Right lobe of liver (tissue), 6 donors: ENCODE data around the gene MTHFD2. TPM values are rescaled to one million over a fixed set of nuclear protein-coding genes. Genes with fewer than 3 reads are reported as not detected.

Experiments used
- ATAC-seq, 4 donors: fragments of 200-7000 bp; cut with Tn5 transposase; one replicate each; pipeline ENCODE4 v1.9.1; 2020; ENCODE audit warnings: mild to moderate bottlenecking in 4 of 4, moderate library complexity in 4 of 4
- DNase-seq, 3 donors: peaks; one replicate each; pipeline ENCODE4 v3.0.0-alpha.2; 2020
- H3K27ac ChIP-seq, 3 donors: fragments of 200-600 bp; one replicate each; pipeline ENCODE4 v1.8.0; 2022
- H3K27me3 ChIP-seq, 2 donors: fragments of 200-600 bp; one replicate each; pipeline ENCODE4 v1.8.0; 2022
- H3K36me3 ChIP-seq, 4 donors: fragments of 200-600 bp; sonication (generic) in 1 of 4; one replicate each; pipeline versions ENCODE4 v1.5.1 to v1.8.0; 2017 to 2022; ENCODE audit warnings: control low read depth in 1 of 4
- H3K4me1 ChIP-seq, 4 donors: fragments of 200-600 bp; sonication (generic) in 1 of 4; one replicate each; pipeline versions ENCODE4 v1.5.1 to v1.8.0; 2017 to 2022; ENCODE audit warnings: control low read depth in 1 of 4
- H3K4me3 ChIP-seq, 3 donors: fragments of 200-600 bp; one replicate each; pipeline ENCODE4 v1.8.0; 2022
- H3K9me3 ChIP-seq, 4 donors: fragments of 200-600 bp; sonication (generic) in 1 of 4; one replicate each; pipeline versions ENCODE4 v1.5.1 to v1.8.0; 2017 to 2022; ENCODE audit warnings: control low read depth in 1 of 4
- CTCF ChIP-seq, 4 donors: fragments of 200-600 bp in 3 of 4; fragments of 450-650 bp in 1 of 4; IDR thresholded peaks; one replicate each; pipeline versions ENCODE4 v1.5.1 to v1.8.0; 2016 to 2022; ENCODE audit warnings: antibody characterized with exemption in 4 of 4, mild to moderate bottlenecking in 2 of 4
- POLR2A ChIP-seq: fragments of 450-650 bp; IDR thresholded peaks from one replicate; pipeline ENCODE4 v1.6.1; 2017; ENCODE audit warnings: antibody characterized with exemption, mild to moderate bottlenecking
- WGBS: methylation state at CpG from one replicate; pipeline ENCODE4 v1.1.6; 2018; ENCODE audit warnings: low coverage, low lambda C conversion rate; ENCODE audit not compliant: insufficient coverage; ENCODE audit errors: missing lambda C conversion rate; 5-methylcytosine and 5-hydroxymethylcytosine counted together
- intact Hi-C, 2 donors: fragments of 100-400 bp; cut with DNase I; formaldehyde crosslinking; loops; one replicate each; pipeline versions ENCODE4 v1.11.2 to v1.14.1; 2022
- total RNA-seq, 6 experiments: library from RNA; depleted of rRNA in 2 of 6; stranded (reverse); fragments of >200 nt in 2 of 6; fragmentation: NEBNext Ultra II Directional in 3 of 6; extraction: Animal tissue kit (Norgen Biotek cat#: 25700) in 3 of 6; gene quantifications; one replicate each; pipeline versions ENCODE4 v1.1.0 to v1.2.4, GENCODE V29; 2016 to 2023
- donor health status: DM: no; HTN: yes; CAD: no.
- donor health status: DM: no; HTN: no; CAD: no.
- donor health status: DM: no; HTN: no; CAD: no.
- donor health status: DM: no; HTN: yes; CAD: no.
- donor health status: DM: no; HTN: yes; CAD: no.

Gene MTHFD2
- total RNA-seq, 6 experiments from 2014 or later, result 0.31 to 7.4 (median 2.0) TPM

GRCh38 chr2:74199275-74199701, 873 bp downstream of the MTHFD2 start:
- Histone ChIP-seq H3K27ac (peak overlapping the region in 1 of 3 donors; percentile 82), H3K27me3 (no peaks in the 10 kb centered on the region), H3K36me3 (no peaks in the 10 kb centered on the region), H3K4me3 (peak overlapping the region; percentile 46 to 63 (median 54)), H3K9me3 (no peaks in the 10 kb centered on the region), H3K4me1 (peaks cover 0 to 7% (median 0%) of the 10 kb centered on the region in 4 donors)
- no peak for ATAC-seq
- TF ChIP-seq CTCF (IDR thresholded peaks at IDR 0.05), result peak in 1 of 4 donors; percentile 2
- TF ChIP-seq POLR2A, result no peak
- DNase-seq, result no peak
- 8% methylated on average over 15 of the region's 20 CpGs for WGBS
- intact Hi-C loops, result no loop called here

- DNase-seq (no peak), ATAC-seq (no peak)
- Histone ChIP-seq H3K4me1 (peaks cover 0 to 7% (median 0%) of the 10 kb centered on the region in 4 donors), H3K9me3 (no peaks in the 10 kb centered on the region), H3K4me3 (peak overlapping the region in 2 of 3 donors; percentile 46 to 63), H3K27me3 (no peaks in the 10 kb centered on the region), H3K27ac (no peak overlapping the region), H3K36me3 (no peaks in the 10 kb centered on the region)
- intact Hi-C loops, result no loop called here
- 30% methylated on average over 8 of the region's 8 CpGs for WGBS
- TF ChIP-seq CTCF (IDR thresholded peaks at IDR 0.05) (no peak), POLR2A (no peak)
Measured at GRCh38 chr2:74199871-74200305, 1.5 kb downstream of the MTHFD2 start.

DNA sequence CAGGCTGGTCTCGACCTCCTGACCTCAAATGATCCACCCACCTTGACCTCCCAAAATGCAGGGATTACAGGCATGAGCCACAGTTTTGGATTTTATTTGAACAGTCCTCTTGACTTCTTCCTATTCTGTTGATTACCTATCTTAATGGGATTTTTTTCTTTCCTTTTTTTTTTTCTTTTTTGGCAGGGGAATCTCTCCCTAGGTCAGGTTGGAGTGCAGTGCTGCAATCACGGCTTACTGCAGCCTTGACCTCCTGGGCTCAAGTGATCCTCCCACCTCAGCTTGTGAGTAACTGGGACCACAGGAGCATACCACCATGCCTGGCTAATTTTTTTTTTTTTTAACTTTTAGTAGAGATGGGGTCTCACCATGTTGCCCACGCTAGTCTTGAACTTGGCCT, 2.8 kb downstream of the MTHFD2 start:
- peaks cover 0 to 7% (median 0%) of the 10 kb centered on the region in 4 donors for H3K4me1 ChIP-seq

DNA sequence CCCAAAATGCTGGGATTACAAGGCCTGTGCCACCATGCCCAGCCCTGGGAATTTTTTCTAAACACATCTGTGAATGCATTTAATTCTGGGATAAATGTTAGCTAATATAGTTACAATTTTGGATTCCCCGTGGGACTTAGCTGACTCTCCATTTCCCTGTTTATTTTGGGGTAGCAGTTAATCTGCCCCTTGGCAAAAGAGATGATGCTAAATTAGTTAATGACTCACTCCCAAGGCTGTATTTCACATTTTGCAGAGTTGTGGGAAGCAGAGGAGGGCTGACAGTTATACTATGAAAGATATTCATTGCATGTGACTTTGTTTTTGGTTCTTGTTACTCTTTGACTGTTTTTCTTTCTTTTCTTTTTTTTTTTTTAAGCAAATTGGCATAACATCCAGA, 3.2 kb downstream of the MTHFD2 start:
- no peak overlapping the region for H3K4me3 ChIP-seq
- H3K27me3 ChIP-seq, result no peaks in the 10 kb centered on the region
- TF ChIP-seq POLR2A (no peak), CTCF (IDR thresholded peaks at IDR 0.05) (no peak)
- no peaks in the 10 kb centered on the region for H3K36me3 ChIP-seq
- no peak overlapping the region for H3K27ac ChIP-seq
- no peaks in the 10 kb centered on the region for H3K9me3 ChIP-seq
- DNase-seq (no peak), ATAC-seq (no peak)
- intact Hi-C loops, result no loop called here
- 33% methylated on average over 1 of the region's 1 CpG for WGBS
- H3K4me1 ChIP-seq, result peaks cover 0 to 7% (median 0%) of the 10 kb centered on the region in 4 donors

More for the DNA sequence above, 2.8 kb downstream of the MTHFD2 start:
- TF ChIP-seq POLR2A, result no peak
- no peak for TF ChIP-seq CTCF (IDR thresholded peaks at IDR 0.05)
- DNase-seq (no peak), ATAC-seq (no peak)
- intact Hi-C loops, result no loop called here
- H3K27me3 ChIP-seq, result no peaks in the 10 kb centered on the region
- H3K36me3 ChIP-seq, result no peaks in the 10 kb centered on the region
- no peak overlapping the region for H3K4me3 ChIP-seq
- H3K9me3 ChIP-seq, result no peaks in the 10 kb centered on the region
- 78% methylated on average over 3 of the region's 3 CpGs for WGBS
- H3K27ac ChIP-seq, result no peak overlapping the region

- no peaks in the 10 kb centered on the region for H3K9me3 ChIP-seq
- H3K27me3 ChIP-seq, result no peaks in the 10 kb centered on the region
- no peaks in the 10 kb centered on the region for H3K36me3 ChIP-seq
- DNase-seq, result no peak
- 81% methylated on average over 3 of the region's 3 CpGs for WGBS
- no peak overlapping the region for H3K27ac ChIP-seq
- intact Hi-C loops, result no loop called here
- no peak overlapping the region for H3K4me3 ChIP-seq
- no peaks in the 10 kb centered on the region for H3K4me1 ChIP-seq
- no peak for ATAC-seq
- TF ChIP-seq CTCF (IDR thresholded peaks at IDR 0.05), result no peak
- no peak for TF ChIP-seq POLR2A
Measured at GRCh38 chr2:74204436-74204835, 6.0 kb downstream of the MTHFD2 start.
